Skin of body (tissue), 3 donors: Measurements from ENCODE around the gene PDE2A. TPM values are rescaled to one million over a fixed set of nuclear protein-coding genes. Genes with fewer than 3 reads are reported as not detected.

Experiments used
- DNase-seq: peaks from one replicate; lab custom pipeline; 2025; lab: John Stamatoyannopoulos, UW
- small RNA-seq: library from RNA; depleted of rRNA; stranded (forward); fragments of <200 nt; gene quantifications from one replicate; pipeline ENCODE3, GENCODE V24; 2014; ENCODE audit warnings: low replicate concordance
- total RNA-seq: library from RNA; depleted of rRNA; stranded (reverse); fragments of >200 nt; gene quantifications from one replicate; pipeline ENCODE4 v1.2.3, GENCODE V29; 2014

The PDE2A gene
- total RNA-seq, 1 donor from 2014 or later: 12.3 TPM

- no peak for DNase-seq
These were observed 122.7 kb downstream of the PDE2A start for GRCh38 chr11:72551571-72551970.

- peak; percentile 60 for DNase-seq
These were observed 125.8 kb downstream of the PDE2A start for GRCh38 chr11:72548463-72548862.

GRCh38 chr11:72546866-72547265, 127.4 kb downstream of the PDE2A start:
- DNase-seq: no peak

GRCh38 chr11:72544589-72544988, 129.6 kb downstream of the PDE2A start:
- no peak for DNase-seq

- DNase-seq: no peak
These were observed 130.2 kb downstream of the PDE2A start for GRCh38 chr11:72543849-72544542.

- no peak for DNase-seq
These were observed 132.8 kb downstream of the PDE2A start for GRCh38 chr11:72541257-72541974.

- DNase-seq: no peak
These were observed 137.2 kb downstream of the PDE2A start for GRCh38 chr11:72537051-72537450.

- no peak for DNase-seq
These were observed 139.1 kb downstream of the PDE2A start for GRCh38 chr11:72535194-72535547.

- DNase-seq: no peak
These were observed 139.6 kb downstream of the PDE2A start for GRCh38 chr11:72534371-72535193.

- no peak for DNase-seq
These were observed 145.2 kb downstream of the PDE2A start for GRCh38 chr11:72529068-72529467.

GRCh38 chr11:72528121-72528520, 146.1 kb downstream of the PDE2A start:
- no peak for DNase-seq

Small RNA genes lying within 50 kb of the gene (small RNA-seq; reads per million reads assigned to genes)
- gene MIR139: 3.0 reads per million, percentile 88 among the genes with 10 or more reads in this experiment
- not detected for gene RNU7-105P

Other genes with a start within 250 kb of the PDE2A start
- gene CLPB, start 239.9 kb downstream of the PDE2A start, total RNA-seq: 11.8 TPM
- gene ARAP1, start 78.0 kb upstream of the PDE2A start, total RNA-seq: 76.8 TPM
- 28.7 TPM for gene STARD10, start 119.6 kb upstream of the PDE2A start, total RNA-seq
- gene ATG16L2, start 140.0 kb upstream of the PDE2A start, total RNA-seq: 23.3 TPM